ENCODE data around the gene ENAH.

ENAH gene

GRCh38 chr1:225578251-225578977 lies 74.5 kb downstream of the ENAH start:
- Histone ChIP-seq H3K79me2 (ENCODE audit: insufficient read depth, low read length) (no peaks in the 10 kb centered on the region), H2AFZ (ENCODE audit: low read length) (no peak overlapping the region), H3K27ac (ENCODE audit: low read depth, low read length, poor library complexity, severe bottlenecking) (no peak overlapping the region), H3K9me2 (ENCODE audit: low read depth, low read length) (no peaks in the 10 kb centered on the region), H3K36me3 (ENCODE audit: insufficient read depth, low read length) (no peaks in the 10 kb centered on the region), H3K9ac (ENCODE audit: low read length) (no peak overlapping the region), H4K20me1 (ENCODE audit: insufficient read depth, low read length) (no peaks in the 10 kb centered on the region), H3K9me3 (ENCODE audit: low read length) (no peaks in the 10 kb centered on the region), H3K4me3 (ENCODE audit: low read depth, low read length, poor library complexity, severe bottlenecking) (no peak overlapping the region), H3K4me1 (ENCODE audit: insufficient read depth, low read length, severe bottlenecking) (no peaks in the 10 kb centered on the region), H3F3A (ENCODE audit: insufficient read depth, low read length) (no peaks in the 10 kb centered on the region), H3K4me2 (ENCODE audit: low read length) (no peak overlapping the region), H3K27me3 (ENCODE audit: insufficient read depth, low read length) (no peaks in the 10 kb centered on the region)
- no peak for TF ChIP-seq EZH2 (IDR thresholded peaks at IDR 0.05; ENCODE audit: borderline replicate concordance, low read length)
- no peak for TF ChIP-seq CTCF (IDR thresholded peaks at IDR 0.05; ENCODE audit: low read length)

GRCh38 chr1:225577241-225577640 lies 75.7 kb downstream of the ENAH start:
- no peak overlapping the region for H3K4me3 ChIP-seq (ENCODE audit: low read depth, low read length, poor library complexity, severe bottlenecking)
- no peaks in the 10 kb centered on the region for H3K27me3 ChIP-seq (ENCODE audit: insufficient read depth, low read length)
- no peaks in the 10 kb centered on the region for H3K9me2 ChIP-seq (ENCODE audit: low read depth, low read length)
- H3K27ac ChIP-seq (ENCODE audit: low read depth, low read length, poor library complexity, severe bottlenecking): no peak overlapping the region
- no peaks in the 10 kb centered on the region for H3K9me3 ChIP-seq (ENCODE audit: low read length)
- no peak overlapping the region for H3K4me2 ChIP-seq (ENCODE audit: low read length)
- H3K36me3 ChIP-seq (ENCODE audit: insufficient read depth, low read length): no peaks in the 10 kb centered on the region
- no peak overlapping the region for H3K9ac ChIP-seq (ENCODE audit: low read length)
- H2AFZ ChIP-seq (ENCODE audit: low read length): no peak overlapping the region
- H3K79me2 ChIP-seq (ENCODE audit: insufficient read depth, low read length): no peaks in the 10 kb centered on the region
- H4K20me1 ChIP-seq (ENCODE audit: insufficient read depth, low read length): no peaks in the 10 kb centered on the region
- no peaks in the 10 kb centered on the region for H3K4me1 ChIP-seq (ENCODE audit: insufficient read depth, low read length, severe bottlenecking)
- H3F3A ChIP-seq (ENCODE audit: insufficient read depth, low read length): no peaks in the 10 kb centered on the region
- TF ChIP-seq CTCF (IDR thresholded peaks at IDR 0.05; ENCODE audit: low read length) (no peak), EZH2 (IDR thresholded peaks at IDR 0.05; ENCODE audit: borderline replicate concordance, low read length) (no peak)

- no peak overlapping the region for H3K4me3 ChIP-seq (ENCODE audit: low read depth, low read length, poor library complexity, severe bottlenecking)
- no peaks in the 10 kb centered on the region for H3K79me2 ChIP-seq (ENCODE audit: insufficient read depth, low read length)
Observed at GRCh38 chr1:225573216-225573615, 79.7 kb downstream of the ENAH start.

More at GRCh38 chr1:225573216-225573615, 79.7 kb downstream of the ENAH start:
- no peak for TF ChIP-seq EZH2 (IDR thresholded peaks at IDR 0.05; ENCODE audit: borderline replicate concordance, low read length)
- TF ChIP-seq CTCF (IDR thresholded peaks at IDR 0.05; ENCODE audit: low read length): no peak
- no peak overlapping the region for H3K9ac ChIP-seq (ENCODE audit: low read length)
- H3K4me1 ChIP-seq (ENCODE audit: insufficient read depth, low read length, severe bottlenecking): no peaks in the 10 kb centered on the region
- no peaks in the 10 kb centered on the region for H3K27me3 ChIP-seq (ENCODE audit: insufficient read depth, low read length)
- no peak overlapping the region for H3K4me2 ChIP-seq (ENCODE audit: low read length)
- no peaks in the 10 kb centered on the region for H3K9me3 ChIP-seq (ENCODE audit: low read length)
- no peak overlapping the region for H2AFZ ChIP-seq (ENCODE audit: low read length)
- no peaks in the 10 kb centered on the region for H4K20me1 ChIP-seq (ENCODE audit: insufficient read depth, low read length)
- H3K27ac ChIP-seq (ENCODE audit: low read depth, low read length, poor library complexity, severe bottlenecking): no peak overlapping the region
- no peaks in the 10 kb centered on the region for H3F3A ChIP-seq (ENCODE audit: insufficient read depth, low read length)
- H3K36me3 ChIP-seq (ENCODE audit: insufficient read depth, low read length): no peaks in the 10 kb centered on the region
- H3K9me2 ChIP-seq (ENCODE audit: low read depth, low read length): no peaks in the 10 kb centered on the region
